CD4-positive, alpha-beta T cell treated with Interleukin-15 for 1 hour (primary cell): ENCODE data around the gene MYBPC3.

ENCODE experiments used
- DNase-seq: peaks from one replicate; pipeline ENCODE4 v3.0.0-alpha.2; 2020

MYBPC3 gene

GRCh38 chr11:47314992-47315391, 37.5 kb downstream of the MYBPC3 start:
- DNase-seq: no peak

GRCh38 chr11:47308050-47308823, 44.3 kb downstream of the MYBPC3 start:
- no peak for DNase-seq

- no peak for DNase-seq
These were observed 46.0 kb downstream of the MYBPC3 start for GRCh38 chr11:47306484-47306844.

- DNase-seq: no peak
These were observed 46.6 kb downstream of the MYBPC3 start for GRCh38 chr11:47305734-47306483.

- no peak for DNase-seq
These were observed 49.6 kb downstream of the MYBPC3 start for GRCh38 chr11:47302853-47303252.

- DNase-seq: no peak
These were observed 53.4 kb downstream of the MYBPC3 start for GRCh38 chr11:47299078-47299477.

- no peak for DNase-seq
These were observed 56.5 kb downstream of the MYBPC3 start for GRCh38 chr11:47296045-47296444.

- no peak for DNase-seq
These were observed 57.1 kb downstream of the MYBPC3 start for GRCh38 chr11:47295385-47295784.

GRCh38 chr11:47289856-47290255, 62.6 kb downstream of the MYBPC3 start:
- no peak for DNase-seq

- no peak for DNase-seq
These were observed 64.4 kb downstream of the MYBPC3 start for GRCh38 chr11:47288066-47288465.

- no peak for DNase-seq
These were observed 66.3 kb downstream of the MYBPC3 start for GRCh38 chr11:47285969-47286770.

GRCh38 chr11:47284151-47284550, 68.4 kb downstream of the MYBPC3 start:
- no peak for DNase-seq

GRCh38 chr11:47282462-47282861, 70.0 kb downstream of the MYBPC3 start:
- DNase-seq: no peak
